ENCODE measurements around the gene HNRNPDL. TPM values are rescaled to one million over a fixed set of nuclear protein-coding genes. Genes with fewer than 3 reads are reported as not detected.
"Not testable (repeated sequence)": the region's sequence is repeated elsewhere in the genome, so short reads cannot be mapped to it uniquely, and the experiment has no call there.

The HNRNPDL gene
- total and polyA plus RNA-seq, 2 of the 4 experiments (the other 2 are of a cell fraction): 52.9 to 276 TPM

DNA sequence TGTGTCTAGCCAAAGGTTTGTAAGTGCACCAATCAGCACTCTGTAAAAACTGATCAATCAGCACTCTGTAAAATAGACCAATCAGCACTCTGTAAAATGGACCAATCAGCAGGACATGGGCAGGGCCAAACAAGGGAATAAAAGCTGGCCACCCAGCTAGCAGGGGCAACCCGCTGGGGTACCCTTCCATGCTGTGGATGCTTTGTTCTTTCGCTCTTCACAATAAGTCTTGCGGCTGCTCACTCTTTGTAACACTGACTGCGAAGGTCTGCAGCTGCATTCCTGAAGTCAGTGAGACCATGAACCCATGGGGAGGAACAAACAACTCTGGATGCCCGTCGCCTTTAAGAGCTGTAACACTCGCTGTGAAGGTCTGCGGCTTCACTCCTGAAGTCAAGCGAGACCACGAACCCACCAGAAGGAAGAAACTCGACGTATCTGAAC lies 14.3 kb downstream of the HNRNPDL start:
- in situ Hi-C loops (cut with MboI; ENCODE audit: low sequenced_read_pairs): loop anchor here (5.0 kb wide), 1 partner anchor 34 kb away; no protein-coding TSS in a partner anchor
- no peaks in the 10 kb centered on the region for H3K79me1 ChIP-seq (ENCODE audit: low read depth in 1 of 2, low read length in 2 of 2)
- H3K9ac ChIP-seq (ENCODE audit: low read depth, low read length): no peak overlapping the region
- no peak overlapping the region for H2AFZ ChIP-seq (replicated peaks; ENCODE audit: low read length, poor library complexity)
- ChIA-PET POLR2A (ENCODE audit: unreplicated experiment) (no interaction called here), CTCF (no interaction called here)
- intact Hi-C loops (cut with micrococcal nuclease): no loop called here
- H2BK120ac ChIP-seq (ENCODE audit: low read depth, low read length): no peak overlapping the region
- no peak overlapping the region for H2AK5ac ChIP-seq (ENCODE audit: low read depth, low read length)
- no peaks in the 10 kb centered on the region; the same call in 1 of the 2 replicates for H3K27me3 ChIP-seq (ENCODE audit: control insufficient read depth, insufficient read depth, low read length)
- H4K91ac ChIP-seq (ENCODE audit: insufficient read depth, low read depth, low read length): no peak overlapping the region
- H3K27ac ChIP-seq (ENCODE audit: insufficient read depth, low read length): no peak overlapping the region
- no peak overlapping the region for H2BK20ac ChIP-seq (ENCODE audit: low read depth, low read length)
- H3K9me1 ChIP-seq (ENCODE audit: insufficient read depth, low read length): no peaks in the 10 kb centered on the region
- no TSS peak for BruUV-seq (replicated peaks)
- no peak overlapping the region for H3K56ac ChIP-seq (ENCODE audit: extremely low read depth, insufficient read depth, low read length)
- H4K8ac ChIP-seq (ENCODE audit: low read depth in 2 of 2, low read length in 2 of 2): no peak overlapping the region
- WGBS, 2 experiments (ENCODE audit: extremely low coverage in 2 of 2, insufficient read length in 1 of 2): 80% methylated on average over 7 of the region's 12 CpGs; no CpG with 5 or more reads in 1 of the 2 experiments
- H3K4me2 ChIP-seq (ENCODE audit: low read depth, low read length): no peak overlapping the region
- no peaks in the 10 kb centered on the region for H3K4me1 ChIP-seq (ENCODE audit: control insufficient read depth, insufficient read depth, low read length)
- TF ChIP-seq RFX5 (IDR thresholded peaks at IDR 0.05; ENCODE audit: low read depth, low read length): no peak
- no peak overlapping the region for H4K5ac ChIP-seq (ENCODE audit: low read depth, low read length)
- no peak overlapping the region for H3K14ac ChIP-seq (replicated peaks; ENCODE audit: low read depth, low read length)
- no peak overlapping the region for H3K4ac ChIP-seq (ENCODE audit: low read depth, low read length)
- no peaks in the 10 kb centered on the region for H3K9me3 ChIP-seq (ENCODE audit: control insufficient read depth, insufficient read depth, low read length)
- DNase-seq (no peak), ATAC-seq (ENCODE audit: low read depth) (no peak)
- no peaks in the 10 kb centered on the region for H3K36me3 ChIP-seq (ENCODE audit: control insufficient read depth, insufficient read depth, low read length)
- no peak overlapping the region for H3K23ac ChIP-seq (ENCODE audit: low read depth, low read length)
- no peak overlapping the region for H2AK9ac ChIP-seq (replicated peaks; ENCODE audit: low read depth, low read length, poor library complexity)
- no peak overlapping the region for H2BK15ac ChIP-seq (ENCODE audit: low read depth, low read length)
- dilution Hi-C loops (cut with HindIII; ENCODE audit: low sequenced_read_pairs, unreplicated experiment): no loop called here
- H4K20me1 ChIP-seq (ENCODE audit: insufficient read depth, low read length): no peaks in the 10 kb centered on the region
- H3K4me3 ChIP-seq (ENCODE audit: insufficient read depth, low read depth, low read length): no peak overlapping the region
- H3K18ac ChIP-seq (ENCODE audit: low read depth, low read length): no peak overlapping the region
- no peak overlapping the region for H2BK5ac ChIP-seq (ENCODE audit: low read depth, low read length, poor library complexity, severe bottlenecking)

DNA sequence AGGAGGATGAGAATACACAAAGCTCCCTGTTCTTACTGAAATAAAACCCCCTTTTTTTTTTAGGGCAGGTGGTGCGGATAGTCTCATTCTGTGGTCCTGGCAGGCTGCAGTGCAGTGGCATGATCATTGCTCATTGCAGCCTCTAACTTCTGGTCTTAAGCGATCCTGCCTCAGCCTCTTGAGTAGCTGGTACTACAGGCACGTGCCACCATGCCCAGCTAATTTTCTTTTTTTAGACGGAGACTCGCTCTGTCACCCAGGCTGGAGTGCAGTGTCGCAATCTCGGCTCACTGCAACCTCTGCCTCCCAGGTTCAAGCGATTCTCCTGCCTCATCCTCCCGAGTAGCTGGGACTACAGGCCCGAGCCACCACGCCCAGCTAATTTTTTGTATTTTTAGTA lies 15.2 kb downstream of the HNRNPDL start:
- H3K4me3 ChIP-seq (ENCODE audit: insufficient read depth, low read depth, low read length); H2BK5ac ChIP-seq (ENCODE audit: low read depth, low read length, poor library complexity, severe bottlenecking); H3K9ac ChIP-seq (ENCODE audit: low read depth, low read length); H3K18ac ChIP-seq (ENCODE audit: low read depth, low read length); H3K14ac ChIP-seq (replicated peaks; ENCODE audit: low read depth, low read length); H3K4me2 ChIP-seq (ENCODE audit: low read depth, low read length); H3K56ac ChIP-seq (ENCODE audit: extremely low read depth, insufficient read depth, low read length); H4K5ac ChIP-seq (ENCODE audit: low read depth, low read length); H3K27ac ChIP-seq (ENCODE audit: insufficient read depth, low read length); H2BK20ac ChIP-seq (ENCODE audit: low read depth, low read length); H3K9me1 ChIP-seq (ENCODE audit: insufficient read depth, low read length); ATAC-seq (ENCODE audit: low read depth); H2AK9ac ChIP-seq (replicated peaks; ENCODE audit: low read depth, low read length, poor library complexity); H4K8ac ChIP-seq (ENCODE audit: low read depth in 2 of 2, low read length in 2 of 2); H2AFZ ChIP-seq (replicated peaks; ENCODE audit: low read length, poor library complexity); dilution Hi-C loops (cut with HindIII; ENCODE audit: low sequenced_read_pairs, unreplicated experiment); DNase-seq; H4K91ac ChIP-seq (ENCODE audit: insufficient read depth, low read depth, low read length); H2BK120ac ChIP-seq (ENCODE audit: low read depth, low read length); H3K27me3 ChIP-seq (ENCODE audit: control insufficient read depth, insufficient read depth, low read length); H4K20me1 ChIP-seq (ENCODE audit: insufficient read depth, low read length); H3K4ac ChIP-seq (ENCODE audit: low read depth, low read length); H3K9me3 ChIP-seq (ENCODE audit: control insufficient read depth, insufficient read depth, low read length); POLR2A ChIA-PET (ENCODE audit: unreplicated experiment); BruUV-seq (replicated peaks); H2AK5ac ChIP-seq (ENCODE audit: low read depth, low read length); H3K23ac ChIP-seq (ENCODE audit: low read depth, low read length); H2BK15ac ChIP-seq (ENCODE audit: low read depth, low read length); H3K4me1 ChIP-seq (ENCODE audit: control insufficient read depth, insufficient read depth, low read length); H3K79me1 ChIP-seq (ENCODE audit: low read depth in 1 of 2, low read length in 2 of 2); intact Hi-C loops (cut with micrococcal nuclease); H3K36me3 ChIP-seq (ENCODE audit: control insufficient read depth, insufficient read depth, low read length): not testable (repeated sequence)
- in situ Hi-C loops (cut with MboI; ENCODE audit: low sequenced_read_pairs): loop anchor here (5.0 kb wide), 1 partner anchor 33 kb away; no protein-coding TSS in a partner anchor
- CTCF ChIA-PET: interaction anchor here (1.1 kb wide), 1 partner anchor 10 kb away, joined by 3 read pairs; no protein-coding TSS in a partner anchor
- 98% methylated on average over 7 of the region's 11 CpGs; no CpG with 5 or more reads in 1 of the 2 experiments for WGBS, 2 experiments (ENCODE audit: extremely low coverage in 2 of 2, insufficient read length in 1 of 2)

All from IMR-90 (cell line).